Mammary microvascular endothelial cell (primary cell): ENCODE results near the gene CACNA2D2. TPM values are rescaled to one million over a fixed set of nuclear protein-coding genes. Genes with fewer than 3 reads are reported as not detected.

Source experiments
- total RNA-seq: library from RNA; depleted of rRNA; stranded (reverse); fragments of >200 nt; gene quantifications from 2 replicates; pipeline ENCODE4 v1.2.3, GENCODE V29; 2015

CACNA2D2 gene
- 0.05 TPM in 1 of 2 replicates, not detected in the other for total RNA-seq

DNA sequence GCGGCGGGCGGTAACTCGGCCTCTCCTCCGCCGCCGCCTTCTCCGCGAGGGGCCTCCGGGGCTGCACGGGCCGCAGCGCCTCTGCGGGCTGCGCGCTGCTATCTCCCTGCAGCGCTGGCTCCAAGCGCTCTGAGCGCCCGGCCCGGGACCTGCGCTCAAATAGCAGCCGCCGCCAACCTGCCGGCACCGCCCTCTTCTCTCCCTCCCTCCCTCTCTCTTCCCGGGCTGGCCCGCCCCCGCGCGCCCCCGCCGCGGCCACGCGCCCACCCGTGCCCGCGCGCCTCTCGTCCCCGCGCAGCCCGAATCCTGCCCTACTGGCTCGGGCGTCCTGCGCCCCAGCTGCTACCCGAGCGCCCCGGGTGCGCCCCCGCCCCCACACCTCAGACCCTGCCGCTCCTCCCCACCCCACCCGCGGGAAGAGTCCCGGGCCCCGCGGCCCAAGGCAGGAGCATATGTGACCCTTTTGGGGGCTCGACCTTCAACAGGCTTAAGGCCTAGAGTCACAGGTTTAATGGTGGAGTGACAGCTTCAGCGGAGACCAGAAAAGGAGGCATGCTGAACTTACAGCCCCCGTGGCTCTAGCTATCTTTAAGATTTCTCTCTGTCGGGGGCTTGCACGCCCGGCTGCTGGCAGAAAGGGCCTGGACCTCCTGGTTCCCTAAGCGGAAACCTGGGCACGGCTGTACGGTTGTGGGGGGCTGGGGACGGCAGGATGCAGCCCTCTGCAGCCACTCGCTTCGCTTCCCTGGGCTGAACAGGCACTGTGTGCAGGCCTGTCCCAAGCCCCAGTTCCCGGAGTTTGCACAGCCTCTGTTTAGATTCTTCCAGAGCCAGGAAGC is at the start of gene CACNA2D2:
Gene CACNA2D2, minus strand, starts transcription at position 131 of the 839 bp plus-strand sequence. CDS start 211 bp downstream, outside the sequence.

GRCh38 chr3:50358911-50359759 is 144.3 kb downstream of the CACNA2D2 start, which contains the start of gene TMEM115:
TMEM115 (minus strand) TSS chr3:50359521; CDS start chr3:50359063, 458 bp downstream.

GRCh38 chr3:50350527-50351322 is 152.7 kb downstream of the CACNA2D2 start, which contains the start of the genes CYB561D2 and NPRL2:
CYB561D2 (plus strand) TSS chr3:50350862; CDS start chr3:50351434, 572 bp downstream.
NPRL2 (minus strand) TSS chr3:50350775; CDS start chr3:50350652, 123 bp downstream.

DNA sequence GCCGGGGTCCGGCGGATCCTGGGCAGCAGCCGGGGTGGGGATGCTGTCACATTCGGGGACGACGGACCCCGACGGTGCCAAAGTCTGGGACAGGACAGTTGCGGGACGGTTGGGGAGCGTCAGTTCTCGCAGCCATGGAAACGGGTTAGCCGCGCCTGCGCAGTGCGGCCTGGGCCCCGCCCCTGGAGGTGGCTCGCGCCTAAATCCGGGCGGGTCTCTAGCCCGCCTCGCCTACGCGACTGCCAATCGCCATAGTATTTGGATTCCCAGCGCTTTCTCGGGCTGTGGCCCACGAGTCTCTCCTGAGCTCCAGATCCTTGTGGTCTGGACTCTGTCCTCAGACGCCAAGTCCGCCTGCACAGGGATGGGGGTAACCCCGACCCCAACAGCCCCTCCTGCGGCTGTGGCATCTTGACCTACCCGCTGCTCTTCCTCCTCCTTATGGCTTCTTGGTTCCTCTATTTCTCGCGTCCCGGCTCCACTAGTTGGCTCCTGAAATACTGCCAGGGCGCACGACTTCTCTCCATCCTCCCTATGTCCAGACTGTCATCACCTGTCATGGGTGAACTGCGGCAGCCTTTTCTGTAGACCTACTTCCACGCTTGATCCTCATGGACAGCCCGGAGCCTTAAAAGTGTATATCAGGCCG is 157.7 kb downstream of the CACNA2D2 start, which contains the start of gene ZMYND10:
Gene ZMYND10, minus strand, starts transcription at position 147 of the 649 bp plus-strand sequence. CDS start 153 bp downstream, outside the sequence.

DNA sequence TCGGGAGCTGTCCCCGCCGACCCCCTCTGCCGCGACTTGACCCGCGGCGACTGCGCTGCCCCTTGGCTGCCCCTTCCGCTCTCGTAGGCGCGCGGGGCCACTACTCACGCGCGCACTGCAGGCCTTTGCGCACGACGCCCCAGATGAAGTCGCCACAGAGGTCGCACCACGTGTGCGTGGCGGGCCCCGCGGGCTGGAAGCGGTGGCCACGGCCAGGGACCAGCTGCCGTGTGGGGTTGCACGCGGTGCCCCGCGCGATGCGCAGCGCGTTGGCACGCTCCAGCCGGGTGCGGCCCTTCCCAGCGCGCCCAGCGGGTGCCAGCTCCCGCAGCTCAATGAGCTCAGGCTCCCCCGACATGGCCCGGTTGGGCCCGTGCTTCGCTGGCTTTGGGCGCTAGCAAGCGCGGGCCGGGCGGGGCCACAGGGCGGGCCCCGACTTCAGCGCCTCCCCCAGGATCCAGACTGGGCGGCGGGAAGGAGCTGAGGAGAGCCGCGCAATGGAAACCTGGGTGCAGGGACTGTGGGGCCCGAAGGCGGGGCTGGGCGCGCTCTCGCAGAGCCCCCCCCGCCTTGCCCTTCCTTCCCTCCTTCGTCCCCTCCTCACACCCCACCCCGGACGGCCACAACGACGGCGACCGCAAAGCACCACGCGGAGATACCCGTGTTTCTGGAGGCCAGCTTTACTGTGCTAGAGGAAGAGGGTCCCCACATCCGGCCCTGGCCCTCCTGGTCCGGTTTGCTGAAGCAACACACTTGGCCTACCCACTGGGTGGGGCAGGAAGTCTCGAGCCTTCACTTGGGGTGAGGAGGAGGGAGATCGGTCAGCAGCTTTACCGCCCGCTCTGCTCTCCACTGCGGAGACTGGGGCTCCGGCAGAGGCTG is 162.7 kb downstream of the CACNA2D2 start, which contains the start of gene RASSF1:
Gene RASSF1, minus strand, starts transcription at position 389 of the 882 bp plus-strand sequence. Its CDS starts 31 bp downstream, at position 358.

DNA sequence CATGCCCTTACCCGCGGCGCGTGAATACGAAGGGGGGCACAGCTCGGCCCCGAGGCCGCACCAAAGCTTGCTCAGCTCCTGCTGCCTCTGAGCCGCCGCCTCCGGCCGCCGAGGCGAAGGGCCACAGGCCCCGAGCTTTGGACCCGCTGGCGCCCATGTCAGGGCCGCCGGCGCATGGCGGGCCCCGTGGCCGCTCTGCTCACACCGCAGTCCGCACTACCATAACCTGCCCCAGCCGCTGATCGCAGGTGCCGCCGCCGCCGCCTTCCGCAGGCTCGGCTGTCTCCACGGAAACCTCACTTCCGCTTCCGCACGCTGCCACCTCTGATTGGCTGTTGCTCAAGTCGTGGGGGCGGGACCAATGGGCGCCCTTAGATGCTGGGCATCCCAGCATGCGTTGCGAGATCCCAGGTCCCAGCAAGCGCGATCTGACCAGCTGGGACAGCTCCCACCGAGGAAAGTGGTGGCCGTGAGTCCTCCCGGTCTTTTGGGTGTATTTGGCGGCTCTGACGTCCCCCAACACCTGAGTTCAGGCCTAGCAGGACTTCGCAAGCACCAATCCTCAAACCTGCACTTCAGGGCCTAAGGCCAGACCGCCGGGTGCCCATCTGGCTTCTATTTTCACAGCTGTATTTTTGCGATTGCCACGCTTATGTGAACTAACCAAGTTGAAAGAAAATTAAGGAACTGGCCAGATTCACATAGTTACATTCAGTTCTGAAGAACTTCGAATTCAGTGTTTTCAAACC is 175.3 kb downstream of the CACNA2D2 start, which contains the start of gene TUSC2:
Gene TUSC2, minus strand, starts transcription at position 281 of the 749 bp plus-strand sequence. Its CDS starts 124 bp downstream, at position 157.

GRCh38 chr3:50322386-50323091 is 180.9 kb downstream of the CACNA2D2 start, which contains the start of gene HYAL2:
HYAL2 (minus strand) TSS chr3:50322745; CDS start chr3:50320489, 2,256 bp downstream.

Other genes starting within 250 kb of the CACNA2D2 start
- gene SEMA3B, start 234.5 kb downstream of the CACNA2D2 start, total RNA-seq: 0.05 TPM in 1 of 2 replicates, not detected in the other
- gene LSMEM2, start 224.5 kb downstream of the CACNA2D2 start, total RNA-seq: not detected in 2 replicates
- gene IFRD2, start 211.2 kb downstream of the CACNA2D2 start, total RNA-seq: 150 and 170 TPM in 2 replicates
- 6.6 and 15.1 TPM in 2 replicates for gene HYAL3, start 204.2 kb downstream of the CACNA2D2 start, total RNA-seq
- gene NAA80, start 204.2 kb downstream of the CACNA2D2 start, total RNA-seq: 11.6 and 16.2 TPM in 2 replicates
- 5.1 and 9.8 TPM in 2 replicates for gene HYAL1, start 200.1 kb downstream of the CACNA2D2 start, total RNA-seq
- gene HYAL2, start 180.9 kb downstream of the CACNA2D2 start, total RNA-seq: 505 and 575 TPM in 2 replicates
- 46.2 and 59.0 TPM in 2 replicates for gene TUSC2, start 175.4 kb downstream of the CACNA2D2 start, total RNA-seq
- gene RASSF1, start 162.8 kb downstream of the CACNA2D2 start, total RNA-seq: 29.8 and 33.4 TPM in 2 replicates
- not detected in 2 replicates for gene ZMYND10, start 157.9 kb downstream of the CACNA2D2 start, total RNA-seq
- gene NPRL2, start 152.9 kb downstream of the CACNA2D2 start, total RNA-seq: 15.0 and 15.5 TPM in 2 replicates
- gene CYB561D2, start 152.8 kb downstream of the CACNA2D2 start, total RNA-seq: 37.2 and 39.8 TPM in 2 replicates
- gene TMEM115, start 144.1 kb downstream of the CACNA2D2 start, total RNA-seq: 61.1 and 68.4 TPM in 2 replicates
- 0.74 and 0.80 TPM in 2 replicates for gene C3orf18, start 64.1 kb upstream of the CACNA2D2 start, total RNA-seq
- 8.0 and 9.3 TPM in 2 replicates for gene HEMK1, start 65.9 kb upstream of the CACNA2D2 start, total RNA-seq
- gene CISH, start 108.1 kb upstream of the CACNA2D2 start, total RNA-seq: 0.20 and 0.33 TPM in 2 replicates
- 23.4 and 33.9 TPM in 2 replicates for gene MAPKAPK3, start 113.5 kb upstream of the CACNA2D2 start, total RNA-seq
- gene DOCK3, start 171.3 kb upstream of the CACNA2D2 start, total RNA-seq: 0.07 and 0.15 TPM in 2 replicates